Prostate gland (tissue), 2 donors: ENCODE results near the gene MTHFD2.
"Not testable (repeated sequence)": the region's sequence is repeated elsewhere in the genome, so short reads cannot be mapped to it uniquely, and the experiment has no call there.

Experiments
- CTCF ChIP-seq, 4 experiments: fragments of 200-600 bp in 2 of 4; fragments of 450-650 bp in 2 of 4; sonication (generic) in 2 of 4; IDR thresholded peaks; 1 replicate in 3 of 4; 2 replicates in 1 of 4; pipeline ENCODE4 v1.5.1; 2016 to 2019; ENCODE audit warnings: antibody characterized with exemption in 4 of 4, mild to moderate bottlenecking in 2 of 4, moderate library complexity in 2 of 4
- POLR2A ChIP-seq: fragments of 450-650 bp; IDR thresholded peaks from one replicate; pipeline ENCODE4 v1.6.1; 2016; ENCODE audit warnings: antibody characterized with exemption, mild to moderate bottlenecking
- POLR2AphosphoS5 ChIP-seq: sonication (generic); formaldehyde crosslinking; IDR thresholded peaks from one replicate; pipeline ENCODE4 v1.6.1; 2017; ENCODE audit warnings: antibody characterized with exemption

- TF ChIP-seq CTCF (IDR thresholded peaks at IDR 0.05); POLR2A; POLR2AphosphoS5: not testable (repeated sequence)
Measured at GRCh38 chr2:74229865-74230264, 31.4 kb downstream of the MTHFD2 start.
